HEK293T (cell line): Measurements from ENCODE around the gene IL17B.

Experiments
- FOXM1 ChIP-seq: fragments of 450-650 bp; IDR thresholded peaks from 2 replicates; pipeline ENCODE4 v1.6.1; 2017; ENCODE audit warnings: mild to moderate bottlenecking, borderline replicate concordance
- NFRKB ChIP-seq: fragments of 450-650 bp; IDR thresholded peaks from 2 replicates; pipeline ENCODE4 v1.6.1; 2016; ENCODE audit warnings: mild to moderate bottlenecking, moderate library complexity

DNA sequence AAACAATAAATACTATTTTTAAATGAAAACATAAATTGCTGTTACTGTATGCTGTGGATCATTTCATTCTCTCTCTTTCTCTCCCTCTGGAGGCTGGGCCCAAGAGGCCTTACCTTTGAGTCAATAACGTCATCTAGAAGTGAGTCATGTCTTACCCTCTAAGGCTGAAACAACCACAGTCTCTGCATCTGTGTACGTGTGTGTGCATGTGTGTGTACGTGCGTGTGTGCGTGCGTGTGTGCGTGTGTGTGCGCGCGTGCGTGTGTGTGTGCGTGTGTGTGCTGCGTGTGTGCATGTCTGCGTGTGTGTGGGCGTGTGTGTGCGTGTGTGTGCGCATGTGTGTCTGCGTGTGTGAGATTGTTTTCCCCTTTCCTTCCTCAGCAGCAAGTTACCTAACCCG, 13.6 kb upstream of the IL17B start:
- TF ChIP-seq NFRKB (no peak), FOXM1 (no peak)
